Calu3 (cell line): ENCODE measurements around the gene HMGN5. TPM values are rescaled to one million over a fixed set of nuclear protein-coding genes. Genes with fewer than 3 reads are reported as not detected.

Experiments
- BruUV-seq: library from RNA; stranded (reverse); fragments of 400-500 nt; replicated peaks from 2 replicates; lab custom pipeline; 2021; lab: Mats Ljungman, UMichigan
- CTCF ChIA-PET: fragments of 300-600 bp; sonication (Branson Sonifier 250); formaldehyde crosslinking; loops from one replicate; lab custom pipeline; 2022; ENCODE audit warnings: antibody characterized with exemption; lab: Charles Lee
- DNase-seq: peaks from one replicate; pipeline ENCODE4 v3.0.0; 2022
- H3K27ac Mint-ChIP-seq: one replicate; pipeline ENCODE4 v1.8.0; 2022; ENCODE audit warnings: mixed read lengths; ENCODE audit not compliant: unreplicated experiment
- H3K27me3 Mint-ChIP-seq: one replicate; pipeline ENCODE4 v1.8.0; 2022; ENCODE audit warnings: mixed read lengths; ENCODE audit not compliant: unreplicated experiment
- H3K36me3 Mint-ChIP-seq: one replicate; pipeline ENCODE4 v1.8.0; 2022; ENCODE audit warnings: mild to moderate bottlenecking, moderate library complexity, mixed read lengths; ENCODE audit not compliant: insufficient read depth, unreplicated experiment
- H3K4me1 Mint-ChIP-seq: one replicate; pipeline ENCODE4 v1.8.0; 2022; ENCODE audit warnings: mild to moderate bottlenecking, low read depth, mixed read lengths; ENCODE audit not compliant: unreplicated experiment
- H3K4me3 Mint-ChIP-seq: one replicate; pipeline ENCODE4 v1.8.0; 2022; ENCODE audit warnings: mild to moderate bottlenecking, low read depth, moderate library complexity, mixed read lengths; ENCODE audit not compliant: unreplicated experiment
- H3K9me3 Mint-ChIP-seq: one replicate; pipeline ENCODE4 v1.8.0; 2022; ENCODE audit warnings: low read depth, mixed read lengths; ENCODE audit not compliant: unreplicated experiment
- intact Hi-C: fragments of 100-400 bp; cut with micrococcal nuclease; formaldehyde crosslinking; loops from one replicate; pipeline ENCODE4 v1.10.0; 2022; ENCODE audit not compliant: unreplicated experiment
- total RNA-seq: library from RNA; stranded (reverse); gene quantifications from 2 replicates; pipeline ENCODE4 v1.2.3, GENCODE V29; 2022
- TF ChIP-seq, protein P1 (sequence below): fragments of 200-600 bp; IDR thresholded peaks from one replicate; pipeline ENCODE4 v1.8.0; 2022; ENCODE audit warnings: antibody characterized with exemption; ENCODE audit not compliant: unreplicated experiment

The HMGN5 gene
- total RNA-seq, 1 experiment from 2014 or later: 14.4 TPM

DNA sequence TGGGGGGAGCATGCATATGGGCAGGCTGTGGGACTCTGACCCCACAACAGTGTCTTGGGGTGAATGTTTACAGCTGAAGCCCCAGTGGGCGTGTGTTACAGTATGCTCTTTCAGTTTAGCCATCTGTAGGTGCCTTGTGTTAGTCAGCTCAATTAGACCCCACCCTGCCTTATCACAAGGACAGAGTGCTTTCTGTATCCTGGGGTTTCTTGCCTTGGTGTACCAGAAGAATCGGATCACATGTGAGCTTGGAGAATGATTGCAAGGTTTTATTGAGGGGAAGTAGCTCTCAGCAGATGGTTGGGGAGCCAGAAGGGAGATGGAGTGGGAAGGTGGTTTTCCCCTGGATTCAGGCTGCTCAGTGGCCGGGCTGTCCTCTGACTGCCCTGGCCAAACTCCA is 27.5 kb upstream of the HMGN5 start:
- intact Hi-C loops: no loop called here
- Mint-ChIP-seq H3K4me1 (peaks cover 6% of the 10 kb centered on the region), H3K27ac (no peak overlapping the region), H3K4me3 (no peak overlapping the region), H3K27me3 (no peaks in the 10 kb centered on the region), H3K9me3 (peaks cover 2% of the 10 kb centered on the region), H3K36me3 (no peaks in the 10 kb centered on the region)
- CTCF ChIA-PET: no interaction called here
- DNase-seq: no peak
- BruUV-seq: no TSS peak
- TF ChIP-seq, protein P1, sequence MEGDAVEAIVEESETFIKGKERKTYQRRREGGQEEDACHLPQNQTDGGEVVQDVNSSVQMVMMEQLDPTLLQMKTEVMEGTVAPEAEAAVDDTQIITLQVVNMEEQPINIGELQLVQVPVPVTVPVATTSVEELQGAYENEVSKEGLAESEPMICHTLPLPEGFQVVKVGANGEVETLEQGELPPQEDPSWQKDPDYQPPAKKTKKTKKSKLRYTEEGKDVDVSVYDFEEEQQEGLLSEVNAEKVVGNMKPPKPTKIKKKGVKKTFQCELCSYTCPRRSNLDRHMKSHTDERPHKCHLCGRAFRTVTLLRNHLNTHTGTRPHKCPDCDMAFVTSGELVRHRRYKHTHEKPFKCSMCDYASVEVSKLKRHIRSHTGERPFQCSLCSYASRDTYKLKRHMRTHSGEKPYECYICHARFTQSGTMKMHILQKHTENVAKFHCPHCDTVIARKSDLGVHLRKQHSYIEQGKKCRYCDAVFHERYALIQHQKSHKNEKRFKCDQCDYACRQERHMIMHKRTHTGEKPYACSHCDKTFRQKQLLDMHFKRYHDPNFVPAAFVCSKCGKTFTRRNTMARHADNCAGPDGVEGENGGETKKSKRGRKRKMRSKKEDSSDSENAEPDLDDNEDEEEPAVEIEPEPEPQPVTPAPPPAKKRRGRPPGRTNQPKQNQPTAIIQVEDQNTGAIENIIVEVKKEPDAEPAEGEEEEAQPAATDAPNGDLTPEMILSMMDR: no peak

DNA sequence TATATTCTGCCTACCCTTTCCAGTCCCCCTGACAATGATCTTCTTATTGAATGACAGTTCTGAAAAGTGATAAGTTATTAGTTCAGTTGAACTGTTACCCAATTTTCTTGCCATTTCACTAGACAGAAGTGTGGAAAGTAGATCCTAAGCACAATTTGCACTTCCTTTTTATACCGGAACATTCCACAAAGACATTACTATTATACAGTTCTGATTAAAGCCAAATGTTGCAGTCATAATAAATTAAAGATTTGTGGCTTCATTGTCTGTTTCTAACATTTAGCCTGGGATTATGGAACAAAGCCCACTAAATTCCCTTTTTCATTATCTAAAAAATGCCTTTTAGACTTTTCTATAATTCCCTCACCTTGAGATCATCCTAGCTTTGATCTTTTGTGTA is 14.0 kb upstream of the HMGN5 start:
- BruUV-seq: no TSS peak
- intact Hi-C loops: no loop called here
- no peak for DNase-seq
- TF ChIP-seq, protein P1: no peak
- Mint-ChIP-seq H3K27me3 (no peaks in the 10 kb centered on the region), H3K9me3 (peaks cover 2% of the 10 kb centered on the region), H3K36me3 (no peaks in the 10 kb centered on the region), H3K27ac (no peak overlapping the region), H3K4me3 (no peak overlapping the region), H3K4me1 (no peaks in the 10 kb centered on the region)
- CTCF ChIA-PET: no interaction called here

DNA sequence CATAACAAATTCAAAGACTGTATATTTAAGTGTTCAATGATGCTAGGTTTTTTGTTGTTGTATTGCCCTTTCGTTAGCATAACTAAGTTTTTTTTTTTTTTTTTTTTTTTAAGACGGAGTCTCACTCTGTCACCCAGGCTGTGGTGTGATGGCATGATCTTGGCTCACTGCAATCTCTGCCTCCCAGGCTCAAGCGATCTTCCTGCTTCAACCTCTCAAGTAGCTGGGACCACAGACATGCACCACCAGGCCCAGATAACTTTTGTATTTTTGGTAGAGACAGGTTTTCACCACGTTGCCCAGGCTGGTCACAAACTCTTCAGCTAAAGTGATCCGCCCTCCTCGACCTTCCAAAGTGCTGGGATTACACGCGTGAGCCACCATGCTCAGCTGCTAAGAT is 7.2 kb upstream of the HMGN5 start:
- CTCF ChIA-PET: no interaction called here

DNA sequence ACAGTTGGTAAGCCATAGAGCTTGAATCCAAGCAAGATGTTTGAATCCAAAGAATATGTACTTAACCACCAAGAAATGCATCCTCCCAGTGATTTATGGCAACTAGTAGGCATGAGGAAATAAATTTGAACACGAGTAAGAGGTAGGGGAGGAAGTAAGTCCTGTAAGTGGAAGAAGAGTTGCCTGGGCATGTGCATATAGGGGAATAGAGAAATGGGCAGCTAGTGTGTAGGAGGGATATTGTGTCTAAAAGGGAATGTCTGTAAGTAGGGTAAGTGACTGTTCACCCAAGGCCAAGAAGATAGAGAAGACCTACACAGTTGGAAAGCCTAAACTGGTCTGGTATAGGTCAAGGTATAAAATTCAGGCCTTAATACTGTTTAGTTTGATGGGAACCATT is 4.8 kb upstream of the HMGN5 start:
- TF ChIP-seq, protein P1: no peak
- CTCF ChIA-PET: no interaction called here
- Mint-ChIP-seq H3K4me1 (peaks cover 22% of the 10 kb centered on the region), H3K36me3 (peaks cover 17% of the 10 kb centered on the region), H3K9me3 (no peaks in the 10 kb centered on the region), H3K27me3 (no peaks in the 10 kb centered on the region), H3K27ac (no peak overlapping the region), H3K4me3 (no peak overlapping the region)
- intact Hi-C loops: no loop called here
- no peak for DNase-seq
- no TSS peak for BruUV-seq

More for the DNA sequence above, 7.2 kb upstream of the HMGN5 start:
- Mint-ChIP-seq H3K4me1 (peaks cover 22% of the 10 kb centered on the region), H3K4me3 (no peak overlapping the region), H3K27ac (no peak overlapping the region), H3K27me3 (no peaks in the 10 kb centered on the region), H3K36me3 (no peaks in the 10 kb centered on the region), H3K9me3 (peaks cover 2% of the 10 kb centered on the region)
- DNase-seq: no peak
- TF ChIP-seq, protein P1: no peak
- no TSS peak for BruUV-seq
- intact Hi-C loops: no loop called here
